ENCODE measurements around the gene TRMT2A. TPM values are rescaled to one million over a fixed set of nuclear protein-coding genes. Genes with fewer than 3 reads are reported as not detected.

The TRMT2A gene
- polyA plus RNA-seq, 3 donors from 2014 or later, result 22.7 to 33.7 (median 27.6) TPM

DNA sequence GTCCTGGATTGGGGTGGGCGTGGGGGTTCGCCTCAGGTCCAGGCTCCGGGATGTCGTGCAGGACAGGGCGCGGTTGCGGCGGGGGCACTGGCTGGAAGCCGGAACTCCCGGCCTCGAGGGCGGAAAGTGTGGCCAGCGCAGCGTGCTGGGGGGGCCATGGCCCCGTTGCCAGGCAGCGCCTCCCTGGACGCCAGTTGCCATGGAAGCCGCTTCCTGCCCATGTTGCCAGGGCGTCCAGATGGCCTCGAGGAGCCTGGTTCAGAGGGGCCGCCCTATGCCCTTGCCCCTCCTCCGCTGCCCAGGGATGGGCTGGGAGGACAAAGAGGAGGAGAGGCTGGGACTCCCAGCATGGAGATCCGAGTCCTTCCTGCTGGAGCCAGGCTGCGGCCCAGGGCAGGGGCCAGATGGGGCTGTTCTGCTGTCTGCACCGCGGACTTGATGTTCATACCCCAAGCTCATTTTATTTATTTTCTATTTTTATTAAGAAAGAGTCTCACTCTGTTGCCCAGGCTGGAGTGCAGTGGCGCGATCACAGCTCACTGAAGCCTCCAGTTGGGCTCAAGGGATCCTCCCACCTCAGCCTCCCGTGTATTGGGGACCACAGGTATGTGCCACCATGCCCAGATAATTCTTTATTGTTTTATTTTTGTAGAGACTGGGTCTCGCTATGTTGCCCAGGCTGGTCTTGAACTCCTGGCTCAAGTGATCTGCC lies 38.5 kb upstream of the TRMT2A start:
- peaks cover 5 to 10% (median 6%) of the 10 kb centered on the region in 3 donors for H3K27me3 Mint-ChIP-seq (ENCODE audit: low read depth in 3 of 3)
- DNase-seq, result peak; percentile 16 to 28 (median 17)
- peaks cover 0 to 2% of the 10 kb centered on the region in 2 donors for H3K4me1 Mint-ChIP-seq

DNA sequence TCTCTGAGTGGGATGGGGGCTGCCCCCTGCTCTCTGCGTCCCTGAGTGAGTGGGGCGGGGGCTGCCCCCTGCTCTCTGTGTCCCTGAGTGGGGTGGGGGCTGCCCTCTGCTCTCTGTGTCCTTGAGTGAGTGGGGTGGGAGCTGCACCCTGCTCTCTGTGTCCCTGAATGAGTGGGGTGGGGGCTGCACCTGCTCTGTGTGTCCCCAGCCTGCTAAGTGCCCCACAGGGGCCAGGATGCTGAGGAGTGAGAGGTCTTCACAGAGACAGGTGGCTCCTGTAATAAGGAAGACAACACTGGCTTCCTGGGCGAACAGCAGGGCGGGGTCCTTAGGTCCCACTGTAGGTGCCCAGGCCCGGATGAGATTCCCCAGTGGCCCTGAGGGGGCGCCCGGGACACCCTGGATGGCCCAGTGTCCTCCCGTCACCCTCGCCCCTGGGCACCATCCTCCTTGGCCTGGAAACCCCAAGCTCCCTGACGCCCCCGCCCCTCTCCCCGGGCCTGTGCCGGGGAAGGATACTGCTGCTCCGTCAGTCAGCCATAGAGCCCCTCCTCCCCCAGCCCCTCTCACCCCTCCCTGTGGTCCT lies 37.7 kb upstream of the TRMT2A start:
- Mint-ChIP-seq H3K27ac (peak overlapping the region in 1 of 6 donors; percentile 50), H3K4me1 (peaks cover 0 to 2% of the 10 kb centered on the region in 2 donors)

More for the DNA sequence above, 38.5 kb upstream of the TRMT2A start:
- Mint-ChIP-seq H3K27ac (no peak overlapping the region), H3K4me3 (no peak overlapping the region), H3K36me3 (no peaks in the 10 kb centered on the region), H3K9me3 (no peaks in the 10 kb centered on the region)

DNA sequence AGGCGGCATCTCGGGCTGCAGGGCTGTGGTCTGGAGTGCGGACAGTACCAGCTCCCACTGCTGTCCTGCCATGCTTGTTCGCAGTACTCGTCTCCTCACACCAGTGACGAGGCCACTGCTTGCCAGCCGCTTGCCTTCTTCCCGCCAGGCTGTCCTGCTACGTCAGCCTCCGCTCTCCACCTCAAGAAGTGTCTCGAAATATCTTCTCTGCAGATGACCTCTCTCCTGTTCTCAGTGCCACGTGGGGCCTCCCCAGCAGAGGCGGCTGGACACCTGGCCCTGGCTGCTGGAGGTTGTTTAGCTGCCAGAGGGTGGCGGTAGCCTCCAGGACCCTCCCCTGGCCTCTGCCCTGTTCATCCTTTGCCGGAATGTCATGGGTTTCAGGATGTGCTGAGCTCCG lies 36.9 kb upstream of the TRMT2A start:
- H3K9me3 Mint-ChIP-seq, result no peaks in the 10 kb centered on the region
- H3K4me3 Mint-ChIP-seq, result no peak overlapping the region
- H3K4me1 Mint-ChIP-seq, result peaks cover 0 to 2% of the 10 kb centered on the region in 2 donors
- peaks cover 4 to 8% (median 5%) of the 10 kb centered on the region in 3 donors for H3K27me3 Mint-ChIP-seq (ENCODE audit: low read depth in 3 of 3)
- DNase-seq, result no peak
- H3K36me3 Mint-ChIP-seq, result no peaks in the 10 kb centered on the region
- no peak overlapping the region for H3K27ac Mint-ChIP-seq

More for the DNA sequence above, 37.7 kb upstream of the TRMT2A start:
- Mint-ChIP-seq H3K36me3 (no peaks in the 10 kb centered on the region), H3K27me3 (ENCODE audit: low read depth in 3 of 3) (peaks cover 4 to 8% (median 5%) of the 10 kb centered on the region in 3 donors), H3K9me3 (no peaks in the 10 kb centered on the region), H3K4me3 (no peak overlapping the region)
- DNase-seq, result no peak

DNA sequence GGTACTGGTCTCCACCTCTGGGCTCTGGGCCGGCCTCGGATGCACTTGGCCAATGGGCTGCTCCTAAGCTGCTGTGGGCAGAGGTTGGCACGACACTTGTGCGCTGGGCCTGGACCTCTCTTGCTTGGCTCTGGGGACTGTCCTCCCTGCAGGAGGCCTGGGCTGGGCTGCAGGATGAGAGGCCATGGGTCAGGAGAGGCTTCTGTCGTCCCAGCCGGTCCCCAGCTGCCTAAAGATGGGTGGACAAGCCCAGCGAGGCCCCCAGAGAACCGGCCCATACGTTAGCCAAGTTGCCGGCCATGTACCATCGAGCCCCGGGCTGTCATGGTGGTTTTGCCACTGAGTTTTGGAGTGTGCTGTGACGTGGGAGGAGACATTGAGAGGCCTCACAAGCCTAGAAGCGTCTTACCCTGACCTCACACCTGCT lies 35.5 kb upstream of the TRMT2A start:
- peaks cover 0 to 2% of the 10 kb centered on the region in 2 donors for H3K4me1 Mint-ChIP-seq
- no peak overlapping the region for H3K4me3 Mint-ChIP-seq
- no peaks in the 10 kb centered on the region for H3K9me3 Mint-ChIP-seq
- no peak overlapping the region for H3K27ac Mint-ChIP-seq
- H3K36me3 Mint-ChIP-seq, result no peaks in the 10 kb centered on the region
- DNase-seq, result no peak
- H3K27me3 Mint-ChIP-seq (ENCODE audit: low read depth in 3 of 3), result peaks cover 4 to 7% (median 5%) of the 10 kb centered on the region in 3 donors

DNA sequence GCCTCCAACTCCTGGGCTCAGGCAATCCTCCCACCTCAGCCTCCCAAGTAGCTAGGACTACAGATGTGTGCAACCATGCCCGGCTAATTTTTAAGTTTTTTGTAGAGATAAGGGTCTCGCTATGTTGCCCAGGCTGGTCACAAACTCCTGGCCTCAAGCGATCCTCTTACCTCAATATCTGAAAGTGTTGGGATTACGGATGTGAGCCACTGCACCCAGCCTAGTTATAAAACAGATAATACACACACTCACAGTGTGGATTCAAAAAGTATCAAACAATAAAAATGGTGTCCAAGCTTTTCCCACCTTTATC lies 34.2 kb upstream of the TRMT2A start:
- Mint-ChIP-seq H3K4me3 (no peak overlapping the region), H3K27me3 (ENCODE audit: low read depth in 3 of 3) (peaks cover 2 to 3% (median 2%) of the 10 kb centered on the region in 3 donors), H3K27ac (peak overlapping the region in 1 of 6 donors; percentile 35), H3K36me3 (no peaks in the 10 kb centered on the region), H3K4me1 (no peaks in the 10 kb centered on the region), H3K9me3 (no peaks in the 10 kb centered on the region)
- DNase-seq, result no peak

DNA sequence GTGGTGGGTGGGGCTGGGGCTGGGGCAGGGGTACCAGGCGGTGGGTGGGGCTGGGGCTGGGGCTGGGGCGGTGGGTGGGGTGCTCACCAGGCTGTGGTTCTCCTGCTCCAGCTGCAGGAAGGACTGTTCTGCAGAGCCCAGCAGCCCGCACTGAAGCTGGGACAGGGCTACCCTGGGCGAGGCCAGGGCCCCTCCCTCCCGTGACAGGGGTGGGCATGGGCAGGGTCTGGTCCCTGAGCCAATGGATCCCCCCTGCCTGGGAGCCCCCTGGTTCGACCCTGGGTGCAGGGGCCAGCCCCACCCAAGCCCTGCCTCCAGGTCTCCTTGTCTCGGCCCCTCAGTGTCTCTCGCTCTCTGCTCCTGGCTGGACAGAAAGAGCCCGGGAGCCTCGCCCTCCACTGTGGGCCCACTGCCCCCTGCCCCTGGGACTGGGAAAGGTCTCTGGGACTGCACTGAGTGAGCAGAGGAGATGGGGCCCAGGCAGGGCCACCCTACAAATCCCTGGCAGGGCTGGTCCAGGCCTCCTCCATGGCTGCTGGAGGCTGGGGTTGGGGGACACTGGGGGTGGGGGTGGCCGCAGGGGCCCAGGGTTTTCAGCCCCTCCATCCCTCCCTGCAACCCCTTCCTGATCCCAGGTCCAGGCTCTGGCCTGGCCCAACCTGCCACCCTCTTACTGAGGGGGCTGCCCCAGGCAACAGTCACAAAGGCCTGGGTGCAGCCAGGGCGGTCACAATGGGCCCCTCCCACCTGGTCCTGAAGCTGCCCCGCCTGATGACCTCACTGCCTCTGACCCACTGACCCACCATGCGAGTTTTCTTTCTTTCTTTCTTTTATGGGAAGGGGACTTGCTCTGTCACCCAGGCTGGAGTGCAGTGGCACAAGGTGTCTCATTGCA lies 33.6 kb upstream of the TRMT2A start, which contains the start of gene CCDC188:
Gene CCDC188 (minus strand): TSS at position 675 of the 895 bp plus-strand sequence. CDS start 69 bp downstream, at position 606.
- Mint-ChIP-seq H3K36me3 (no peaks in the 10 kb centered on the region), H3K9me3 (no peaks in the 10 kb centered on the region), H3K27ac (peak within 1 kb of the TSS in 1 of 6 donors; percentile 35), H3K4me3 (no peak within 1 kb of the TSS), H3K4me1 (no peaks in the 10 kb centered on the region), H3K27me3 (ENCODE audit: low read depth in 3 of 3) (peaks cover 0 to 2% (median 2%) of the 10 kb centered on the region in 3 donors)
- no peak for DNase-seq

DNA sequence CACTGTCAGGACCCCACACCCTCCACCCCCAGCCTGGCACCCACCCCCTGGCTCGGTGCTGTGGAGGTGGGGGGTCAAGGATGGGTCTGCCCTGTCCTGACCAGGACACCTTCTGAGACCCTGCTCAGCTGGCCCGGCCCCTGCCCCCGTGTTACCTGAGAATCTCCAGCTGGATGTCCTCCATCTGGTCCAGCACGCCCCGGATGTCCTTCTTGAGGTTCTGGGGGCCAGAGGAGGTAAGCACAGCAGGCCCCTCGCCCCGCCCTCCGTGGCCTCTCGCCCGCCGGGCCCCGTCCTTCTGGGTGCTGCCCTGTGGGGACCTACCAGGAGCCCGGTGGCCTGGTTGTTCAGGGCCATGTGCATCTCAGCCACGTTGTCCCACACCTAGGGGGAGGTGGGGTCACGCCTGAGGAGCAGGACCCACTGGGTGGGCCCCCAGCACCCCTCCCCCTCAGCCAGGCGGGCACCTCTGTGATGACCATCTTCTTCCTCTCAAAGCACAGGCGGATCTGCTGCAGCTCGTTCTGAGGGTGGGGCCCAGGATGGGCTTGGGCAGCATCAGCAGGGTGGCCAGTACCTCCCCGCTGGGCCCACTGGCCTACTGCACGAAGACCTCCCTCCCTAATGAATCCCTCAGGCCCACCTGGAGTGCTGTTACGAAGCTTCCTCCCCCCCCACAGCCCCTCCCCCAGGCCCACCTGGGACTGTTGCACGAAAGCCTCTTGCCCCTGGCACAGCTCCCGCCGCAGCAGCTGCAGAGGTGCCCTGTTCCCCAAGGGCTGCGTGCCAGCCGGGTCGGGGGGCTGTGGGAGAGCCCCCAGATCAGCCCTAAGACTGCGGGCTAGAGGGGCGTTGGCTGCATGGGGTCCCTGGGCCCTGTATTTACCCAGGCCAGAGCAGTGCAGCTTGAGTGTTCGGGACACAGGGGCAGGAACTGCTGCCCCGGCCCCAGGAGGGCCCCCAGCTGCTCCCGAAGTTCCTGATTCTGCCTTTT lies 32.5 kb upstream of the TRMT2A start:
- Mint-ChIP-seq H3K4me3 (no peak overlapping the region), H3K27ac (no peak overlapping the region), H3K36me3 (no peaks in the 10 kb centered on the region), H3K9me3 (no peaks in the 10 kb centered on the region), H3K27me3 (ENCODE audit: low read depth in 3 of 3) (peaks cover 0 to 2% (median 2%) of the 10 kb centered on the region in 3 donors), H3K4me1 (no peaks in the 10 kb centered on the region)
- DNase-seq, result no peak

DNA sequence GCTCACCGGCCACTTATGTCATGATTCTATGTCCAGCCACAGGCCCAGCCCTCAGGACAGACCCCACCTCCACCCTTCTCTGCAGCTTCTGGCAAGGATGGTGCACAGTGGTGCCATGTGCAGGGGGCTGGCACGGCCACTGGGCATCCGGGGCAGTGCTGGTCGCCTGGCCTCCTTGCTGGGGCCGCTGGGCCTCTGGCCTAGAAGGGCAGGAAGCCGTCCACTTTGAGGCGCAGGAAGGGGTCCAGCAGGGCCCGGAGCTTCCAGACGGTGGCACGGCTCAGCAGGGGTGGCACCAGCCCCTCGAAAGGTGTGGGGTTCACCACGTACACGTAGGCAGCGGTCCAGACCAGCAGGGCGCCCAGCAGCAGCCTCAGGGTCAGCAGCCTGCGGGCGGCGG lies 31.4 kb upstream of the TRMT2A start:
- H3K27ac Mint-ChIP-seq, result no peak overlapping the region
- peaks cover 0 to 2% (median 0%) of the 10 kb centered on the region in 3 donors for H3K27me3 Mint-ChIP-seq (ENCODE audit: low read depth in 3 of 3)
- no peaks in the 10 kb centered on the region for H3K4me1 Mint-ChIP-seq
- no peaks in the 10 kb centered on the region for H3K9me3 Mint-ChIP-seq
- H3K4me3 Mint-ChIP-seq, result no peak overlapping the region
- no peak for DNase-seq
- H3K36me3 Mint-ChIP-seq, result no peaks in the 10 kb centered on the region

DNA sequence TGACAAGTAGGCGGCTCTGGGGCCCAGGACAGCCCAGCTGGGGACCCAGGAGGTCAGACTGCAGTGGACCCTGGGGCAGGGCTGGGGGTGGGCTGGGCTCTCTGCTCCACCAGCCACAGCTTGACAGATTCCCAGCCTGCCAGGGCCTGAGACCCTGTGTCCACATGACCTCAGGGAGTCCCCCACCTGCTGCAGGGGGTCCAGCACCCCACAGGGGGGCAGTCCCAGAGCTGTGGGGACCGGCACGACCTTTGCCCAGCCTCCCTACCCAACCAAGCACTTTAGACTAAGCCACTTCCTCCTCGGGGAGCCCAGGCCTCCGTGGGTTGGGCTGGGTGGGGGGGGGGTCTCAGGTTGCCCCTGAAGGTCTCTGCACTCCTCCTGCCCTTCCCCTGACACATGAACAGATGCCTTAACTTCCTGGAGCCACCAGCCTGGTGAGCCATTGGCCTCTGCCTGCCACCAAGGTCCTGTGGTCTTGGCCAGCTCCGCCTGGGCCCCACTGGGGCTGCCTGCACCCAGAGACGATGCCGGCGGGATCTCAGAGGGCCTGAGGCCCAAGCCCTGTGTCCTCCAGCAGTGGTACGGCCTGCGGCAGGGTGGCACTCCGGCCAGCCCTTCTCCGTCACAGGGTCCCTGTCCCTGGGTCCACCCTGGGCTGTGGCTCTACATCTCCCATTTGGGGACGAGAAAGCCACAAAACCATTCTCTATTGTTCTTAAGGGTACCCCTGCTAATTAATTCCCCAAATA lies 30.4 kb upstream of the TRMT2A start:
- Mint-ChIP-seq H3K27me3 (ENCODE audit: low read depth in 3 of 3) (peaks cover 0 to 2% (median 0%) of the 10 kb centered on the region in 3 donors), H3K9me3 (no peaks in the 10 kb centered on the region), H3K36me3 (no peaks in the 10 kb centered on the region), H3K4me1 (no peaks in the 10 kb centered on the region), H3K27ac (no peak overlapping the region), H3K4me3 (no peak overlapping the region)
- no peak for DNase-seq

DNA sequence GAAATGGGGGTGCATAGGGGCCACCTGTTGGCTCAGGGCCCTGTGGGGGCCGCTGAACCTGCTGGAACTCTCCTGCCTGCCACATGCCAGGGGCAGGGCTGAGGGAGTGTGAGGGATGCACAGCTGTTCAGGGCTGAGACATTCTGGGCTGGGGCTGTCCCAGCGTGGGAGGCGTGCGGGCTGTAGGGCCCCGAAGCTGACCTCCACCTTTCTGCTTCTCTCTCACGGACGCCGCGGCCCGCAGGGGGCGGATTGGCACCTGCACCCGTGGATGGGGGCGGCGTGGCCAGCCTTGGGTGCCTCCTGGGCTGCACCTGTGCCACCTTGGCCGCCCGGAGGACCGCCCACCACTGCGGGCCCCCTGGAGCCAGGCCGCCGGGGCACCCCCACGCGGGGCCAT lies 29.8 kb upstream of the TRMT2A start:
- Mint-ChIP-seq H3K27ac (no peak overlapping the region), H3K36me3 (no peaks in the 10 kb centered on the region), H3K4me1 (no peaks in the 10 kb centered on the region), H3K27me3 (ENCODE audit: low read depth in 3 of 3) (peaks cover 0 to 2% (median 0%) of the 10 kb centered on the region in 3 donors), H3K4me3 (no peak overlapping the region), H3K9me3 (no peaks in the 10 kb centered on the region)
- DNase-seq, result no peak

DNA sequence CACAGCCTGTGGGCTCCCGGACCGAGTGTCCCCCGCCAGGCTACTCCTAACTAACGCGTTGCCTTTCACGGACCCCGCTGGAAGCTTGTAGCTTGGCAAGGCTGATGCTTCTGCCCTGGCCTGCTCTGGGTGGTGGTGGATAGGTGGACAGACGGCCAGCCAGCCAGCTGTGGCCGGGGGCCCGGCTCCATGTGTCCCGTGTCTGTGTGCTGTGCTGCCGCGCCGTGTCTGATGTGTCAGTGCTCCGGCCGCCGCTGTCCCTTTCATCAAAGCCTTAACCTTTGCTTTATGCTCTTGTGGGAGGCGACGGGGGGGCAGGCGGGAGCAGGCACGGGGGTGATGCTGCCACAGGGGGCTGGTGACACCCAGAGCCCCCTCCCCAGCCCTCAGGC lies 28.8 kb upstream of the TRMT2A start:
- no peak for DNase-seq

DNA sequence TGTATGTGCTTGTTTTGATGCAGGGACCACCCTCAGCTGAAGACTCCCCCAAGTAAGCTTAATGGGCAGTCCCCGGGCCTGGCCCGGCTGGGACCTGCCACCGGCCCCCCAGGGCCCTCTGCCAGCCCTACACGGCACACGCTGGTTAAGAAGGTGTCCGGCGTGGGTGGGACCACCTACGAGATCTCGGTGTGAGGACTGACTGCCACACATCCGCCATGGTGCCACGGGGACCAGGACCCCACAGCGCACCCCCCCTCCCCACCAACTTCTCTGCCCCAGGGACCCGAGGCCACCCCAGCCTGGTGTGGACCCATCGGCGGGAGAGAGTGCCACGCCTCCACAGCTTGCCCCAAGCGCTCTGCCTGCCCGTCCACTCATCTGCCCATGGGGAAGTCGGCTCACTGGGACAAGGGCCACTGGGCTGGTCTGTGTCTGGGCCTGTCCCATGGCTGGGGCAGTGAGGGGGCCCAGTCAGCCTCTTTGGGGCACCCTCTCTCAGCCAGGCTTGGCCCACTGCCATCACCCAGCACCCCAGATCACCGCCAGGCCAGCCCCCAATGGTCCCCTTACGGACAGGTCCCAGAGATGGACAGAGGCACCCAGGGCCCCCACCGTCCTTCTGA lies 28.3 kb upstream of the TRMT2A start:
- no peak for DNase-seq
- peaks cover 0 to 2% (median 0%) of the 10 kb centered on the region in 3 donors for H3K27me3 Mint-ChIP-seq (ENCODE audit: low read depth in 3 of 3)
- no peaks in the 10 kb centered on the region for H3K4me1 Mint-ChIP-seq
- no peaks in the 10 kb centered on the region for H3K9me3 Mint-ChIP-seq
- H3K27ac Mint-ChIP-seq, result no peak overlapping the region
- H3K4me3 Mint-ChIP-seq, result no peak overlapping the region
- H3K36me3 Mint-ChIP-seq, result no peaks in the 10 kb centered on the region

More for the DNA sequence above, 28.8 kb upstream of the TRMT2A start:
- H3K27me3 Mint-ChIP-seq (ENCODE audit: low read depth in 3 of 3), result peaks cover 0 to 2% (median 0%) of the 10 kb centered on the region in 3 donors
- no peak overlapping the region for H3K4me3 Mint-ChIP-seq
- H3K36me3 Mint-ChIP-seq, result no peaks in the 10 kb centered on the region
- H3K27ac Mint-ChIP-seq, result no peak overlapping the region
- H3K4me1 Mint-ChIP-seq, result no peaks in the 10 kb centered on the region
- H3K9me3 Mint-ChIP-seq, result no peaks in the 10 kb centered on the region

All from immature natural killer cell (primary cell).